Fibroblast of gingiva (primary cell): Measurements from ENCODE around the gene LMO7.
"Not testable (repeated sequence)": the region's sequence is repeated elsewhere in the genome, so short reads cannot be mapped to it uniquely, and the experiment has no call there.

Experiments
- DNase-seq: peaks from one replicate; pipeline ENCODE4 v3.0.0-alpha.2; 2011; ENCODE audit warnings: low read depth

Gene LMO7

GRCh38 chr13:75699062-75699461 lies 62.9 kb downstream of the LMO7 start:
- DNase-seq = no peak

- not testable (repeated sequence) for DNase-seq
These were observed 63.6 kb downstream of the LMO7 start for GRCh38 chr13:75699717-75700116.

DNA sequence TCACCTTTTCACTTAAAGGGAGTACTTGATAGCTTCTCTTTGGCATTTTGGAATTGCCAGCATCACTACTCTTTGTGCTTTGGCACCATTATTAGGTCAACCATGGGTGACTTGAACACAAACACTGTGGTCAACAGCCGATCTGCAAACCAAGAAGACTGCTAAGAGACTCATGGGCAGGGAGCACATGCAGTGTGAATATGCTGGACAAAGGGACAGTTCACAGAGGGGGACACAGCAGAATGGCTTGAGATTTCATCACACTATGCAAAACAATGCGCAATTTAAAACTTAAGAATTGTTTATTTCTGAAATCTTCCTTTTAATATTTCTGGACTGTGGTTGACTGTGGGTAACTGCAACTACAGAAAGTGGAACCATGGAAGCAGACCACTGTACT lies 64.4 kb downstream of the LMO7 start:
- peak; percentile 36 for DNase-seq

GRCh38 chr13:75702476-75702875 lies 66.3 kb downstream of the LMO7 start:
- DNase-seq = no peak

DNA sequence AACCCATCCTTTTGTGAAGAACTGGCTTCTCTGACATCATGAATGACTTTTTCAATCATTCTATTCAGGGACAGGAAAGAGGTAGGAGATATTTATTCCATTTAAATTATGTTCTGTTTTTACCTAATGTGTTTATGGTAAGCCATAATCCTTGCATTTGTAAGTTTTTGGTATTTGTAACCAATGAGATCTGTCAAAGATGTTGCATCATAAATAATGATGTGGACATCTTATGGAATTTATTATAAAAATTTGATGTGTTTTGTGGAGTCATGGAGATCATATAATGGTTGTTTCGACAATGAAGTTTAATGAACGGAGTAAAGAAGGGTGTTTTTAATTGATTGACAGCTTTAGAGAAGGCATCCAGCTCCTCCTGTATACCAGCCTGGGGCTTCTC lies 67.6 kb downstream of the LMO7 start:
- DNase-seq = no peak

GRCh38 chr13:75704194-75704926 lies 68.2 kb downstream of the LMO7 start:
- DNase-seq = peak; percentile 20

GRCh38 chr13:75704927-75705288 lies 68.8 kb downstream of the LMO7 start:
- DNase-seq = no peak

DNA sequence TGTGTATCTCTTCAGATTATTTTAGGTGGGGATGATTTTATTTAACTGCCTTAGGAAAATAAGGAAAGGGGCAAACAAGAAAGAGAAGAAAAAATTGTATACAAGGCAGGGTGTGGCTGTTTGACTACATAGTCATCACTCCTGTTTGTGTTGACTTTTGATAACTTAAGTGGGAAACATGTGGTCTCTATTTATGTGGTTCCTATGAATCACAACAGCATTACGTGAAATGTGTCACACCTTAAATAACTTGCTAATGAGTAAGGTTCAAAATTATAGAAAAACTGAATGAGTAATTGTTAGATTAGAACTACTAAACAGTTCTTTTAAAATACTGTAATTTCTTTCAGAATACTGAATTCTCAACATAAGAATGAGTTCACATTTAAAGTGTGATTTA lies 69.3 kb downstream of the LMO7 start:
- DNase-seq = peak; percentile 31

GRCh38 chr13:75705908-75706307 lies 69.8 kb downstream of the LMO7 start:
- DNase-seq = no peak

DNA sequence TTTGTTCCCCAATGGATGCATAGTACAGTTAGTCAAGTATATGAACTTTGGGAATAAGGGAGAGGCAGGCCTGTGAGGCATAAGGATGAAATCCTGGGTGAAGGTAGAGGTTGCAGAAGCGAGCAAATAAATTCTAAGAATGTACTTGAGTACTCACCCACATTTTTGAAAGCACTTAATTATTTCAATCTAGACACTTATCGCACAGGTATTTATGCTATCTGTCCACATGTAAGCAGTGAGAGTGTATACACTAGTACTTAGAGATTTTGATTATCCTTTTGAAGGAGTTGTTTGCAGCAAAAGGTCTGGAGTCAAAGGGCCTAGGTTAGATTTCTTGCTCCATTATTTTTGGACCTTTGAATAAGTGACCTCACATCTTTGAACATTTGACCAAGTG lies 77.7 kb downstream of the LMO7 start:
- no peak for DNase-seq

DNA sequence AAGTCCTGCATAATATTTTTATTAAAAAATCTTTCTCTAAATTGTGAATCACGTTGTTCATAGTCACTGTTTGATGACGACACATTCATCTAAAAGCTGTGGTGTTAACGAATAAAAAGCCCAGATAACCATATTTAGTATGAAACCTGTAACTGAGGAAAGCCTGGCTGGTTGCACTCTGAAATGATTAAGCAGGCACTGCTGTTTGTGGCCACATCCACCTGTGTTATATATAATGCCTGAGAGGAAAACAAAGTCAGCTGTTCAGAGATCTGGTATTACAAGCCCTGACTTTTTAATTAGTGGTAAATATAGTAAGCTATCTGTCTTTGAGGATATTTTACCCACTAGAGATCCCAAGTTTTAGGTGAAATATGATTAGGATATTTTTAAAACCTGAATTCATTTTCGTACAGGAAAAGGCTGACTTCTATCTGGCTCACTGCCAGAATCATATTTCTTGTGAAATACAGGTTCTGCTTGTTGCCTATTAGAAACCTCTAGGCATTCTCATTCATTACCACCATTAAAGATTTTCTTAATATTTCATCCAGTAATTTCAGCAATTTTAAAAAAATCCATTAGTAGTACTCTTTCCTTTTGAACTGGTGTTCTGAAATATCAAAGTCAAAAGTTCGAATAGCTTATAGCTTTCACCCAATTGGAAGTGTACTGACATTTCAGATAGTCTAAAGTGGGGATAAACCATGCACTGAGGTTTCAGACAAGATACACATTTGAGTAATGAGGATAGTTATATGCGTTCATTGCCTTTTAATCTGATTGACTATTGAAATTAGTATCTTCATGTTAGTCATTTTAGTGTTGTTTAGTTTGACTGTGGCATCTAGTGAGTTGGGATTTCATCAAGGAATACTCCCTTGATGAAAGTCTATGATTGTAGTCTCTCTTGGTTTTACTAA lies 79.7 kb downstream of the LMO7 start:
- DNase-seq = no peak

DNA sequence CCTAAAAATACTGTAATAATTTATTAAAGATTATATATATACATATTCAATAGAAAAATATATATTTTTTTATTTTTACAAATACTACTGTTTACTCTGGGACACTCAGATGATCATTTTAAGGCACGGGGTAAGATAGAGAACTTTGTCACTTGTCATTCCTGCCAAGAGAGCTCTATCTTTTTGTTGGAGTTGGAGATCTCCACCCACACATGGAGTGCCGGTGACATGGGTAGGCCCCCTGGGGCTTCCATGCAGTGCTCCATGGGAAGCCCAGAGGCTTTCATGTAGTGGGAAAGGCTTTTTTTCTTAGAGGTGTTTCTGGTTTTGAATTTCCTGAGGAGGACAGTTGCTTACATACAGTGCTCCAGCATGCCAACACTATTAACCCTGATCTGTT lies 81.4 kb downstream of the LMO7 start:
- DNase-seq = no peak

DNA sequence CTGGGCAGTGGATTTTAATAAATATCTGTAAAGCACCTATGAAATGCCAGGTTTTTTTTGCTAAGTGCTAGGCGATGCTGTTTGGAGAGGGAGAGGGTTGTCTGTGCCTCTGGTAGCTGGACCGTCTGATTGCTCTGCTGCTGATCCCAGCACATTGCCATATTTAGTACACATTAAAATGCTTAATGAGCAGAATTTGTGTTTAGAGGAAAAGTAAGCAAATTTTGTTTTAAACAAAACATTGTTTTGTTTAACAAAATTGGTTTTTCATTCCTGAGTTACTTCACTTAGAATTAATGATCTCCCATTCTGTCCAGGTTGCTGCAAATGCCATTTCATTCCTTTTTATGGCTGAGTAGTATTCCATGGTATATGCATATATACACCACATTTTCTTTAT lies 85.2 kb downstream of the LMO7 start:
- DNase-seq = no peak

DNA sequence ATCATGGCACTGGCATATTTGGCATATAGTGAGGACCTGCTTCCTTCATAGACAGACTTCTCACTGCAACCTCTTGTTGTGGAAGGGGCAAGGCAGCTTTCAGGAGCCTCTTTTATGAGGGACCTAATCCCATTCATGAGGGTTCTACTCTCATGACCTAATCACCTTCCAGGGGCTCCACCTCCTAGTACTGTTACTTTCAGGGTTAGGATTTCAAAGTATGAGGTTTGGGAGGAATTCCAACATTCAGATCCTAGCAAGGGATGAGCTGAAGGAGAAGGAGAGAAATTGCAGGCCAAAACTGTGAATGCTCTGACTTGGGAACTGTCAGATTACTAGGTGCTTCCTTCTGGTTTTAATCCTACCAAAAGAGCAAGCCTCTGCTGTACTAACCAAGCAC lies 87.8 kb downstream of the LMO7 start:
- DNase-seq = no peak

- DNase-seq = no peak
These were observed 88.8 kb downstream of the LMO7 start for GRCh38 chr13:75724752-75725517.

GRCh38 chr13:75725736-75726135 lies 89.6 kb downstream of the LMO7 start:
- no peak for DNase-seq

GRCh38 chr13:75726306-75726705 lies 90.2 kb downstream of the LMO7 start:
- no peak for DNase-seq

- not testable (repeated sequence) for DNase-seq
These were observed 97.0 kb downstream of the LMO7 start for GRCh38 chr13:75733113-75733512.

GRCh38 chr13:75736173-75736572 lies 100.0 kb downstream of the LMO7 start:
- no peak for DNase-seq

- no peak for DNase-seq
These were observed 102.7 kb downstream of the LMO7 start for GRCh38 chr13:75738841-75739240.

DNA sequence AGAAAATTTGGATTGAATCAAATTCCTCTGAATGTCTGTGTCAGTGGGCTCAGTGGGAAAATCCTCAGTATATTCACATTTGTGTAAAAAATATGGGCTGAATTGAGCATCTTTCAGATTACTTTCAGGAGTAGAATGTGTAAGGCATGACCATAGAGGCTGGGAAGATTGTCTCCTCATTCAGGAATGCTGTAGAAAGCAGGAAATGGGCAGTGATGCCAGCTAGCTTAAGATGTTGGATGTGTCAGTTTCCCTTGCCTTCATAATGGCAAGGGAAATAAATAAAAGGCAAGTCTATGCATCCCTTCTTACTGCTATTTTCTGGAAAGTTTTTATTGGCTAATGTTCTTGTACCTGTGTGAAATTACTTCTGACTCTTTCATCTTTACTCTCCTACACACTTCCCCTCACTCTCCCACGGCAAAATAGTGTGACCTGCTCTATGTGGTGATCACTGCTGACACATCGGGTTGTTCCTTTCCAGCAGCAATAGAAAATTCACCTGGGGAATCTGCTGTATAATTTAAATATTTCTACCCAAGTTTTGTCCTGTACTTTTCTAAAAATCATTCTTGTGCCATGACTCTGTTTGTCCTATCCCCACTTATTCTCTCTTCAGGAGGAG lies 103.2 kb downstream of the LMO7 start:
- no peak for DNase-seq

DNA sequence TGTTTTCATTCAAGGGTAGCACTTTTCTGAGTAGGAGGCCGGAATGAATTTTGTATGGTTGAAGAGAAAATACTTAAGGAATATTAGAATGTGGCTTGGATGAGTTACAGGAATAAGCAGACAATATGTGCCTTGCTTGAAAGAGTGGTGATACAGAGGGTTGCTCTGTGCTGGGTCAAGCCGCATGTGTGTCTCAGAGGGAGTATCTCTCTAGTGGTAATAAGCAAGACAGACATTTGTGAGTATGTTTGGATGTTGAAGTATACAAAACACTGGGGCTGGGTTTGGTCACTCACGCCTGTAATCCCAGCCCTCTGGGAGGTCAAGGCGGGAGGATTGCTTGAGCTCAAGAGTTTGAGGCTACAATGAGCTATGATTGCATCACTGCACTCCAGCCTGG lies 103.9 kb downstream of the LMO7 start:
- DNase-seq = peak; percentile 46
